Stimulated activated CD4-positive, alpha-beta T cell treated with anti-CD3 and anti-CD28 coated beads, Interleukin-1b, Interleukin-23, amount 100 ng/mL, for 4 hours (primary cell): ENCODE data around the gene FRMD4A.
A peak's percentile ranks its signal among the peaks of the same experiment; 100 is the strongest.
"Not testable (repeated sequence)": the region's sequence is repeated elsewhere in the genome, so short reads cannot be mapped to it uniquely, and the experiment has no call there.

Experiments
- DNase-seq, 2 donors: peaks; one replicate each; pipeline ENCODE4 v3.0.0-alpha.2; 2020; ENCODE audit warnings: low read depth in 2 of 2

The FRMD4A gene

DNA sequence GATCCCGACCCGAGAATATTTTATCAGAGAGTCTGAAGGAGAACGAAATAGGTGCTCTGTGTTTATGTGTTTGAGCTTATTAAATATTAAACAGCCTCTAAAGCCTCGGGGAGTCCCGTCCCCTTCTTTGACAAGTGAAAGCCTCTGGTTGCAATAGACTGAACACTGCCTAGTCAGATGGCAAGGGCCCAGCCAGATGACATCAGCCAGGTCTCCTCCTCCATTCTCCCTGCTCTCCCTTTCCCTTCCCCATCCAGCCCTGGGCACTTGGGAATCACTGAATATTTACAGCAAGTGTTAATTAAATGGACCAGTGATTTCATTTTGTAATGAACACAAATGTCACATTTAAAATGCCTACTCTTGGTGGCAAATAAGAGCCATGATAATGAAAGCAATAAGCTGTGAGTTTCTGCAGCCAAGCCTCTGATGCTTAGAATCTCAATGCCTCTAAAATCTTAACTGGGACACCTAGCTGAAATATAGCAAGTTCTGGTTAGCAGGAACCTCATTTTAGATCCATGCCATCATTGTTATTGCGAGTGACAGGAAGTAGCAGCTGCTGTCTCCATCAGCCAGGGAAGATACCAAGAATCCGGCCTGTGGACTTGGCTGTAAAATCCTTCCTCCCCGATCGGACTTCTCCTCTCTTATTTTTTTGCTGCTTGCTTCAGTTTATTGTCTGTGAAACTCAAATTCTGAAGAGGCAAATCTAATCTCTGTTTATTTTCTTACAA lies 541.8 kb downstream of the FRMD4A start:
- no peak for DNase-seq

DNA sequence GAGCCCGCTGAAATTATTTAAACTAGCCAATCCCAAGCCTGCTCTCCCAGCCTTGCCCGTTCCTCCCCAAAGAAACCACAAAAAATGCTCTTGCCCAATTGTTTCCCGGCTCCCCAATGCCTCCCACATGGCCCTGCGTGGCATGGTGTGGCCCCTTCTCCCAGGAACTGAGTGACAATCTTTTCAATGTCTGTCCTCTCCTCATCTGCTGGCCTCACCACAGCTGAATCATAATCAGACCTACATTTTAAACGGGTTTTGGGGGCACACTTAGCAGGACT lies 542.5 kb downstream of the FRMD4A start:
- no peak for DNase-seq

DNA sequence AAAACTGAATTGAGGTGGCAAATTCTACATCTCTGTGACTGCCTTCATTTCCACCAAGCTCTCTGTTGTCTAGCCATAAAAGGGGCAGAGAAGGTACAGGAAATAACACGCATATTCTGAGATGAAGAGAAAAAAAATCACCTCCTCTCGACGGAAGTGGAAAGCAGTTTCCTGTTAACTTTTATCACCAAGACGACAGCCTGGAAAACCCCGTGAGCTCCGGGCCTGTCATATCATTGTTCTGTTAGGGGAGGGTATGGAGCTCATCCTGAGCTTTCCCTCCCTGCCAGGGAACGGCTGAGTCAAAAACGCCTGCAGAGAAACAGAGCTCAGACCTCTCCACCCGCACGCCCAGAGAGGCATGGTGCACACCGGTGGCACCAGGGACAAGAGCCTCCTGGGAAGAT lies 543.7 kb downstream of the FRMD4A start:
- peak; percentile 41 to 63 for DNase-seq

DNA sequence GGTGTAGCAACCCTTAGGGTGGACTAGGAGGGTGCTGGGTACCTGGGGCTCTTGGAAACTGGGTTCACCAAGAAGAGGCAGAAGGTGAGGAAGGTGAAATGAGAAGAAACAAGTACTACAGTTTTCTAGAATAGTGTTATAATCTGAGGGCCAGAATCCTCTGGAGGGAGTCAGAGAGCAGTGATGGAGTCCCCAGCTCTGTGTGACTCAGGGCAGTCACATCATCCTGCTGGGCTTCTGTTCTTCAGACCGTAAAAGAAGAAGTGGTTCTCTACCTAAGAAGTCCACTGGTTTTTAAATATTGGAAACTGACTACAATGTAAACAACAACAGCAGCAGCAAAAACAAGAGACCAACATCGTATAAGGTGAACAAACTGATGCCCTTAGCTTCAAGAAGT lies 546.7 kb downstream of the FRMD4A start:
- DNase-seq, result no peak

DNA sequence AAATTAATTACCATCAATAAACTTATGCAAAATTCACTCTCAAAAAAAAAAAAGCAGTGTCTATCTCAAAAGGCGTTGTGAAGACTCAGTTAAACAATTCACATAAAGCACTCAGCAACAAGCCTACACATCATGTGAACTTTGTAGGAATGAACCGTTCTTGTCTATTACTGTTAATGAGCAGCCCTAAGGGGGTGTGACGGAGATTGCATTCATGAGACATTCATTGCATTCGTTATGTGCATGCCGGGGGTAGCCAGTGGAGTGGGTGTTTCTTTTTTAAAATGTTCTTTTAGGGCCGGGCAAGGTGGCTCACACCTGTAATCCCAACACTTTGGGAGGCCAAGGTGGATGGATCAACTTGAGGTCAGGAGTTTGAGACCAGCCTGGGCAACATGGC lies 551.0 kb downstream of the FRMD4A start:
- no peak for DNase-seq

DNA sequence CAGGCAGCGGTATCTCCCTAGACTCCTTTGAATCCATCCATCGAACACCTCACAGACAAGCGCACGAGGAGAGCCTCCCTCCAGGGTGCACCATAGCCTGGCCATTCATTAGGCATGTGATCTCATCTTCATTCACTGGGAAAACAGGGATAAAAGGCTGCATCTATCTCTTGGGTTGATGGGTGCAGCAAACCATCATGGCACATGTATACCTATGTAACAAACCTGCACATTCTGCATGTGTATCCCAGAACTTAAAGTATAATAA lies 552.1 kb downstream of the FRMD4A start:
- not testable (repeated sequence) for DNase-seq

DNA sequence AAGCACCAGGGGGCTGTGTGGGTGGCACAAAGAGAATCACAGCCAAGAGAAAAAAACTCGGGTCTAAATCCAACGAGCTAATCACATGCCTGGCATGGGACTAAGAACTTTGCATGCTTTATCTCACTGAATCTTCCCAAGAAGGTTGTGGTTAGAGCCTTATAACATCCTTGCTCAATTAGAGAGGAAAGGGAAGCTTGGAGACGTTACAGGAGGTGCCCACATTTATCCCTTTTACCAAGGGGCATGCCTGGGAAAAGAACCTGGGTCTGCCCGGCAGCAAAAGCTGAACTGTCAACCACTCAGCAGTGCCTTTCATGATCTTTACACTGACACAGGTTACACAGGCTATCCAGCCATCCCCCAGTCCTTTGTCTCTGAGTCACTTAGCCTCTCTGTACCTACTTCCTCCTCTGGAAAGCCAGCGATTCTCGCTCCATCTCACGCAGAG lies 553.8 kb downstream of the FRMD4A start:
- no peak for DNase-seq

DNA sequence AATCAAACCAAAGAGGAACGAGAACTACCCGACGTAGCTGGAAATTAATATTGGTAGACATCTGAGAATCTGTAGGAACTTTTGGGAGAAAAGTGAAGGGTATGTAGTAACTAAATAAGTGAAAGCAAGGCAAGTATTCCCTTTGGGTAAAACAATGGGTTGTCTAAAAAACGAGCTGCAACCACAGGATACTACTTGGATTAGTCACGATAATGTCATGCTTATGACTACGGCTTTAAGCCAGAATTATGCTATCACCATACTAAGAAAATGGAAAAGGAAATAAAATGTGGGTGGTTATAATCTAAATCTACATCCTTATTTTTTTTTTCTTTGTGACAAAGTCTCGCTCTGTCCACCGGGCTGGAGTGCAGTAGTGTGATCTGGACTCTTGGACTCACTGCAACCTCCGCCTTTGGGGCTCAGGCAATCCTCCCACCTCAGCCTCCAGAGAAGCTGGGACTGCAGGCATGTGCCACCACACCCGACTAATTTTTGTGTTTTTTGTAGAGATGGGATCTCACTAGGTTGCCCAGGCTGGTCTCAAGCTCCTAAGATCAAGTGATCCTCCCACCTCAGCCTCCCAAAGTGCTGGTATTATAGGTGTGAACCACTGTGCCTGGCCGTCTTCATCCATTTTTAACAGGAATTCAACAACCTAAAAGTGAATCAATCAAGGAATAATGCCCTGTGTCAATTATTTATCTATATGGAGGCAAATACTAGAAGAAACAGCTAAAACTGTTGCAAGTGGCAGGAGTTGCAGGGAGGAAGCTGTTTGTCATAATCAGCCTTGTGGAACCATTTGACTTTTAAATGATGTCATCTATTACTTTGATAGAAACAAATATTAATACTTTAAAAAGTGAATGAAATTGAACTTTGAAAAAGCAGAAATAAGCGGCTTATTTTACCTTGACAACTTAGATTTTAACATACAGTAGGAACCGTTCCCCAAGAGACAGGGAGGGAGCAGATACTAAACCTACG lies 554.6 kb downstream of the FRMD4A start:
- DNase-seq, result no peak

DNA sequence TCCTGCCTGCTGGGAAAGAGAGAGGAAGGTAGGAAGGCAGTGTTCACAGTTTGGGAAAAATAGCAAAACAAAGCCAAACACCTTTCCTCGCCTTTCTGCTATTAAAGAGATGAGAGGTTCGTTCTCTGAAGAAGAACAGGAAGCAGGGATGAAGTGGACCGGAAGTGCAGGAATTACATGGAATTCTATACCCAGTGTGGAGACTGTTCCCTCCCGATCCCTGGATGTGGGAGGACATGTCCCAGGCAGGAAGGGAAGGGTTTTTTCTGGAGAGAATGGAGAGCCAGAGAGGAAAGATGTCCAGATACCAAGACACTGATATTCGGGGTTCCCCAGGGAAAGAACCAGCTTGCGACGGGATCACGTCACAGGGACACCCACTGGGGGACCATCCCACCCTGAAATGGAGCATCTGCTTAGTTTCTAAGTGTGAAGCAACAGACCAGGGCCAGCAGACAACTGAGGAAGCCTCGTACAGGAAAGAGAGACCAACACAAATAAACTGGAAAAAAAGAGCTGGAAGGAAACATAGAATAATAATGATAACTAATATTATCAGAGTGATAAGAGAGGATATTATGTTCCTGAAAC lies 556.3 kb downstream of the FRMD4A start:
- DNase-seq, result no peak

DNA sequence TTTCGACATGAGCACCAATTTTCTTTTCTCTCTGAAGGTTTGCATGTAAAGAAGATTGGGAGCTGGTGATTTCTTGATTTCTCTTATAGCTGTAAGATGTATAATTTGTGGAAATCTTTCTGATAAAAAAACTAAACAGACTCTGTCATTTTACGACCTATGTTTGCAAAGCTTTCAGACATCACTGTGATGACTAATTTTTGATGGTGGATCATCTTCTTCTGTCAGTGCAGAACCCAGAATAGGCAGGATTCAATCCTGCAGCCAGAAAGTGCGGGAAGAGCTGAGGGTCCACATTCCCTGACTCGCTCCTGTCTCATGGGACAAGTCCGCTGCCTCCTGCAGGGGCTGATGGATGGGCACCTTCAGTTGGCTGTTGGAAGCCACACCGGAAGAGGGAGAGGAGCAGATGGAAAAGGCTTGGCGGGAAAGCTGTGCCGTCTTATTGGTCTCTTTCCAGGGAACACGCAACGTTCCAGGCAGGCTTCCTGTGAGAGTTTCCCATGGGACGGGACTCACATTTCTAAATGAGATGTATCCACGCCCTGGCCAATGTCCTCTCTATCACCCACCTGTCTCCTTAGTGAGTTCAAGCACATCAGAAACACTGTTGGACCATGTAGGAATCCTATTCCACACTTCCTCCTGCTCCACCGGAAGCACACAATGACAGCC lies 557.1 kb downstream of the FRMD4A start:
- no peak for DNase-seq

DNA sequence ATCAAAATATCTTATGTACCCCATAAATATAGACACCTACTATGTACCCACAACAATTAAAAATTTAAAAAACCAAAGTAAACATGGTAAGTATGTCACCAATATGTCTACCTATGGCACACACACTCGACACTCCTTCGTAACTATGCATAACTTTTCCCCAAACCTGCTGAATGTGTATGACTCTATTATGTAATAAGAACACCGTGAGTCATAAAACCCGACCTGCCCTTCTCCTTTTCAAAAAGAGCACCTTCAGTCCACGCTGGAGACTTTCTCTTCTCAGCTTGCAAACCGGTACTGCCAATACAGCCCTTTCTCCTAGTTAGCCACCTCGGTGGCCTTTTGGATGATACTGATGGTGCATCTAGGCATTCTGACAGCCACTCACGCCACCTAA lies 557.7 kb downstream of the FRMD4A start:
- no peak for DNase-seq

DNA sequence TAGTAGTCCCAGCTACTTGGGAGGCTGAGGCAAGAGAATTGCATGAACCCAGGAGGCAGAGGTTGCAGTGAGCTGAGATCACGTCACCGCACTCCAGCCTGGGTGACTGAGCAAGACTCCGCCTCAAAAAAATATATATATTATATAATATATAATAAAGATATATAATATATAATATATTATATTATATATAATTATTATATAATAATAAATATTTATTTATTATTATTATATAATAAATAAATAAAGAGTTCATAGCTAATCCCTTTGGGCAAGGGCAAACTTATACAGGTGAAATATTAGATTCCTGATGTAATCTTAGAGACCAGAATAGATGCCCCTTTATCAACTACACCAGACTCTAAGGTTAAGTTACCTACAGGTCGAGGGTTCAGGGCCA lies 558.7 kb downstream of the FRMD4A start:
- no peak for DNase-seq

DNA sequence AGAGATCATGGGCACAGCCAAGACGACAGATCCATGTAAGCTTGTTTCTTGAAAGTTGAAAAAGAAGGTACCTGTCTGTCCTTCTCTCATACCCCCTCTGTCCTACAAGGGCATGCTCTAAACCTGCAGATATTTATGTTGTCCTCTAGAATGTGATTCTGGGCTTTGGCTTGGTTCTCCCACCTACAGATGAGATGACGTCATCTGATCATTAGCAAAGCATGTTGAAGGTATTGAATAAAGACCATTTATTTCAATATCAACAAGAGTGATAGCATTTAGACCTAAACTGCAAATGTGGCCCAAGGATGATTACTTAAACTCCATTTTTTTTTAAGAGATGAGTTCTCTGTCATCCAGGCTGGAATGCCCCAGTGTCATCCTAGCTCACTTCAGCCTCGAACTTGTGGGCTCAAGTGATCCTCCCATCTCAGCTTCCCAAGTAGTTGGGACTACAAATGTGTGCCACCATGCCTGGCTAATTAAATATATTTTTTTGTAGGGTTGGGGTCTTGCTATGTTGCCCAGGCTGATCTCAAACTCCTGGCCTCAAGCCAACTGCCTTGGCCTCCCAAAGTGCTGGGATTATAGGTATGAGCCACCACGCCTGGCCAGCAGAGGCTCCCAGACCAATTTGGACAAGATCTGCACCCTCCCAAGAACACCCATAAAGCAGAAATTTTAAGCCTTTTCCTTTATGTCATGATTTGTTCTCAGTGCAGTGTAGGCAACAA lies 559.8 kb downstream of the FRMD4A start:
- DNase-seq, result no peak

DNA sequence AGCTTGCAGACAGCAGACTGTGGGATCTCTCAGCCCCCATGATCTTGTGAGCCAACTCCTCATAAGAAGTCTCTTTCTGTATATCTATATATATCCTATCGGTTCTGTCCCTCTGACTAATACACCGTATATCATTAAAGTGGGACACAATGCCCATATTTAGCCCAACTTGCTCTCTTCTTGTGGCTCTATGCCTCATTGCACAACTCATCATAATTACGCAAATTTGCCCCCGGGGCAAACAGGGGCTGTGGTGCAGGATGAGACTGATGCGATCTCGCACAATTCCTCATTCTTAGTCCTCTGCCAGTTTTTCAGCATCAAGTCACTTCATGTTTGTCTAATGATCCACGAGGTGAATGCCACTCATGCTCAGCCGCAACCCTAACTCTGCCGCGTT lies 560.8 kb downstream of the FRMD4A start:
- DNase-seq, result no peak

DNA sequence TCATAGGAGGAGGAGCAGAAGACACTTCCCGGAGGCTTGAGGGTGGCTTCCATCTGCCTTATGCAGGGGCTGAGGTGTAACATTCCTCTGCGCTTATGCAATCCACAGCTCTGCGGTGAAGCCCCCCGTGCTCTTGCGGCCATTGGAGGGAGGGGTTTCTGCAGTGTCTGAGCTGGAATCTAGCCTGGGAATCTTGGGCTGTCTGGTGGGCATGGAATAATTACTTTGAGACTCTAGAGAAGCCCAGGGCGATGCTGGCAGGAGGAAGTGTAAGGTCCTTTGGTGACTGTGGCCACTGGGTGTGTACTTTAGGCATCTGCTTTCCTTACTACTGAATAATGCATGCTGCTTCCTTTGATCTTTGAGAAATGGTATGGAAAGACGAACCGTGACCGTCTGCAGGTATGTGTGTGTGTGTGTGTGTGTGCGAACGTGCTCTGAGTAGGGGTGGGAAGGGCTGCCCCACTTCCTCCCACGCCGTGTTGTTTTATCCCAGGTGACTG lies 563.0 kb downstream of the FRMD4A start:
- no peak for DNase-seq

DNA sequence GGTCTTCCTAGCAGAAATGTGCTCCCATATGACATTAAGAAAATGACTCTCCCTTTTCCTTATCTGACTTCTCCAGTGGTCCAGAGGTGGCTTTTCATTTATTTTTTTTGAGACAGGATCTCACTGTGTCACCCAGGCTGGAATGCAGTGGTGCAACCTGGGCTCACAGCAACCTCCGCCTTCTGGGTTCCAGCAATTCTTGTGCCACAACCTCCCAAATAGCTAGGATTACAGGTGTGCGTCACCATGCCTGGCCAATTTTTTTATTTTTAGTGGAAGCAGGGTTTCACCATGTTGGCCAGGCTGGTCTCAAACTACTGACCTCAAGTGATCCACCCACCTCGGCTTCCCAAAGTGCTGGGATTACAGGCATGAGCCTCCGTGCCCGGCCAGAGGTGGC lies 563.6 kb downstream of the FRMD4A start:
- DNase-seq, result not testable (repeated sequence)

DNA sequence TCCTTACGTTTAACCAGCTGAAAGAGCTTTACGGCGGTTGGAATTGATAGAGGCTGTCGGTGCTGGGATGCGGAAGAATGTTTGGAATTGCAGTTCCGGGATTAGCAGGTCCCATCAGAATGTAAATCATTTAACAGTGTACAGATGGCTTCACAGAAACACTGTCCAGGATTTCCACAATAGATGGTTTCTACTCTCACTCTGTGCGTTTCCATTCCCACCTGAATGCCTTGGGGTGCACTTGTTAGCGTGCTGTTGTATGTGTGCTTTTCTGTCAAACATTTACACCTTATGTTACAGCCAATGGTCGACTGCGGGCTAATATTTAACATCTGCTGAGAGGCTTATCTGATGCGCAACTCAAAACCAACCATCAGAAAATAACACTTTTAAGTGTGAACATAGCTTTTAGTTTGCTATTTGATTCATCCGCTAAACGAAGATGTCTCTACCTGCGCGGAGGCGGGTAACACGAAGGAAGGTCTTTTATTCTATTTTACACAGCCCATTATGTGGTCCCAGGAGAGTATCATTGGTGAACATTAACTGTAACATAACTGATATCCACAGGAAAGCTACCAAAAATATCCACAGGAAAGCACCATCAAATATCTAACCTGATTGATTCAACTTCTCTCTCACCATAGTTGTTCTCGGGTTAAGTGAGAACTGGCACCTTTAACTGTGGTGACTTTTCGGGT lies 564.9 kb downstream of the FRMD4A start:
- DNase-seq, result no peak

DNA sequence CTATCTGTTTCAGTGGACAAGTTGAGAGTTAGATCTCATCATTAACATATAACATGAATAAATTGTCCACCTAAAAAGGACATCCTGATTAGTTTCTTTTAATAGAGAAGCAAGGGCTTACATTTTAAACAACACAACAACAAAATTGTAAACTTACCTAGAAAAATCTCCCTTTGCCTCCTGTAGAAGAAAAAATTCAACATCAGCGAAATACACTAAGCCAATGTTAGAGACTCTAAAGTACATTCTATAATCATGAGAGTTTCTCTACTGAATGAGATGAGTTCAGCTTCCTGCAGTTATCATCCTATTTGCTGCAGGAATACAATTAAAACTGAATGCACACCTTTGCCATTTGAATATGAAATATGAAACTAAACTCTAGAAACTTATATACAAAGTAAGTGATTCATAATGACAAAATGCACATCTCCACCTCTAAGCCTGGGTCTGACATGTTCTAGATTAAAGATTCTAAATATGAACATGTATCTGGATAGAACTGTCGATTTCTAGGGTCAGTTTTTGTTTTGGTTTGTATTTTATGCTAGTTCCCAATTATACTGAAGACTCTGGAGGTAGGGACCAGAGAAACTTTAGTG lies 569.1 kb downstream of the FRMD4A start:
- no peak for DNase-seq

DNA sequence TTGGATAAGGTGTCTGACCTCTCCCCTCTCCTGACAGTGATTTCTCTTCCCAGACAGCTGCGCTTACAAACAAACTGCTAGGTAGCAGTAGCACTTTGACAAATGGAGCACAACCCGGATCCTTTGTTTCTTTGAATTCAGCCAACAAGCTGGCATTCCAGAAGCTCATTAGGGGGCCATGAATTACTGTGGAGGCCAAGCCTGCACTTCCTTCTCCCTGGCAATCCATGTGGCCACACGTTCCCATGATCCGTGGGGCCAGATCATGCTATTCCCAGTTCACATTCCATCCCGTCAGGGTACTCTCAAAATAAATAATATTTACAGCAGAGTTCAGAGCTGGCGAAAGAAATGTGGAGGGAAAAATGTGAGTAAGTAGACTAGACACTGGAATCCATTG lies 571.6 kb downstream of the FRMD4A start:
- DNase-seq, result no peak

DNA sequence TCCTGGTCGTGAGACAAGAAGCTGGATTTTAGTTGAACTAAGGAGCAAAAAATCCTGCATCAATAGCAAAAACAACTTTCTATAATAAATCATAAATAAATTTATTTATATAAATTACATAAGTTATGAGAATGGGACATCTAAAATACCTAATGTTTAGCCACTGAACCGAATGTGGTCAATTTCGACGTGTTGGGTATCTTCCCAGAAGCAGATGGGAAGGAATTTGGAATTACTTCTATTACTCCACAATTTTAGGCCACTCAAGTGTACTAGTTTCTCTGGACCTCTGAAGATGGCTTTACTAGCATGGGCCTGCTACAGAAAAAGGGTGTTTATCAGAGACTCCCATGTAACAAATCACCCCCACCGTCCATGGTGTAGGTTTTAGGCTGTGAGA lies 572.0 kb downstream of the FRMD4A start:
- no peak for DNase-seq

DNA sequence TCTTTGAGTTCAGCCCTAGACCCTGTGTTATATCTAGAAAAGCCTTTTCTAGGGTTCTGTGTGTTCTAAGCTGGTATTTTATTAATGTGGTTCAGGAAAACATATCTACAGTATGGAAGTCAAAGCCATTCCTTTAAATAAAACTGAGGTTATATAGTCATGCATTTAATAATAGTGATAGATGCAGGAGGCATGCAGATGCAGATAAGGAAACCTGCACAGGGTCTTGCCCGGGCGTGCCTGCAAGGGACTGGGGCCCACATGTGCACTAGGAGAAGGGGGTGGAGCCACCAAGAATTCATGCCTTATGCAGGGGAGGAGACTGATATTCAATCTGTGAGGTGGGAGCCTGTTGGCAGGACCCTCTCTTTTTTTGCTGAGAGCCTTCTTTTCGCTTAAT lies 572.4 kb downstream of the FRMD4A start:
- DNase-seq, result no peak
